Common myeloid progenitor, CD34-positive (primary cell): Measurements from ENCODE around the gene PRELID1.

ENCODE experiments used
- CTCF ChIA-PET: fragments of 350-600 bp; sonication (Branson Sonifier 250); formaldehyde crosslinking; loops from one replicate; lab custom pipeline; 2021; ENCODE audit warnings: antibody characterized with exemption; lab: Charles Lee
- POLR2A ChIA-PET: fragments of 350-600 bp; sonication (Branson Sonifier 250); formaldehyde crosslinking; loops from one replicate; lab custom pipeline; 2021; ENCODE audit warnings: antibody characterized with exemption; lab: Charles Lee
- DNase-seq, 3 donors: peaks; one replicate each; pipeline versions ENCODE4 v3.0.0 to v3.0.0-alpha.2; 2013
- H3K27ac ChIP-seq, 2 experiments: 1 replicate in 1 of 2; 2 replicates in 1 of 2; pipeline ENCODE4 v1.7.0; 2013; ENCODE audit warnings: inconsistent platforms in 2 of 2, low read length in 2 of 2, mild to moderate bottlenecking in 2 of 2, low read depth in 1 of 2, moderate library complexity in 1 of 2; ENCODE audit not compliant: severe bottlenecking in 2 of 2, insufficient read depth in 1 of 2, poor library complexity in 1 of 2
- H3K27me3 ChIP-seq, 5 experiments: replicated peaks in 2 of 5; 1 replicate in 3 of 5; 2 replicates in 2 of 5; pipeline versions ENCODE4 v1.6.1 to v1.7.0; 2013; ENCODE audit warnings: low read length in 4 of 5, mild to moderate bottlenecking in 2 of 5, moderate library complexity in 2 of 5, inconsistent platforms in 1 of 5; ENCODE audit not compliant: insufficient read depth in 5 of 5, control insufficient read depth in 4 of 5
- H3K36me3 ChIP-seq, 4 experiments: 1 replicate in 2 of 4; 2 replicates in 2 of 4; pipeline versions ENCODE4 v1.6.1 to v1.7.0; 2013; ENCODE audit warnings: low read length in 3 of 4, control low read depth in 1 of 4, mild to moderate bottlenecking in 1 of 4; ENCODE audit not compliant: control insufficient read depth in 4 of 4, insufficient read depth in 4 of 4
- H3K4me1 ChIP-seq, 4 experiments: 1 replicate in 3 of 4; 2 replicates in 1 of 4; pipeline versions ENCODE4 v1.6.1 to v1.7.1; 2013; ENCODE audit warnings: low read length in 3 of 4, mild to moderate bottlenecking in 3 of 4, control low read depth in 1 of 4, inconsistent platforms in 1 of 4, moderate library complexity in 1 of 4; ENCODE audit not compliant: control insufficient read depth in 4 of 4, insufficient read depth in 4 of 4; ENCODE audit errors: control extremely low read depth in 1 of 4
- H3K4me3 ChIP-seq, 7 experiments: 1 replicate in 4 of 7; 2 replicates in 3 of 7; pipeline versions ENCODE4 v1.5.1 to v1.7.0; 2013; ENCODE audit warnings: mild to moderate bottlenecking in 7 of 7, low read length in 6 of 7, moderate library complexity in 6 of 7, inconsistent platforms in 2 of 7, low read depth in 2 of 7, control low read depth in 1 of 7; ENCODE audit not compliant: insufficient read depth in 4 of 7, control insufficient read depth in 1 of 7; ENCODE audit errors: extremely low read depth in 1 of 7
- H3K9me3 ChIP-seq, 5 experiments: 1 replicate in 4 of 5; 2 replicates in 1 of 5; pipeline versions ENCODE4 v1.6.1 to v1.7.1; 2013; ENCODE audit warnings: low read length in 4 of 5, mild to moderate bottlenecking in 2 of 5, inconsistent platforms in 1 of 5, low read depth in 1 of 5, moderate library complexity in 1 of 5; ENCODE audit not compliant: control insufficient read depth in 4 of 5, insufficient read depth in 2 of 5; ENCODE audit errors: control extremely low read depth in 1 of 5
- WGBS: methylation state at CpG from one replicate; pipeline ENCODE4 v1.1.5; 2013; ENCODE audit not compliant: insufficient coverage; 5-methylcytosine and 5-hydroxymethylcytosine counted together

PRELID1 gene

GRCh38 chr5:177311723-177312648 is 8.4 kb downstream of the PRELID1 start, which contains the start of gene MXD3:
Gene MXD3, minus strand, starts transcription at chr5:177311898. Its CDS starts 68 bp downstream, at chr5:177311830.
- H3K4me3 ChIP-seq: peak within 1 kb of the TSS; percentile 41 to 89 (median 70)
- ChIA-PET CTCF (interaction anchor here (0.7 to 2.8 kb wide), 14 partner anchors 10 to 190 kb away, joined by 3 to 13 read pairs (median 4); no protein-coding TSS in a partner anchor), POLR2A (interaction anchor here (0.6 to 1.2 kb wide), 2 partner anchors 12 to 20 kb away, joined by 3 to 4 read pairs; no protein-coding TSS in a partner anchor)
- peak; percentile 94 to 97 (median 96) for DNase-seq
- H3K36me3 ChIP-seq: peaks cover 0 to 23% (median 0%) of the 10 kb centered on the region in 4 experiments
- H3K27ac ChIP-seq: peak within 1 kb of the TSS in 1 of 2 experiments; percentile 58
- no peaks in the 10 kb centered on the region for H3K9me3 ChIP-seq
- peaks cover 4 to 63% (median 59%) of the 10 kb centered on the region in 4 experiments for H3K4me1 ChIP-seq
- H3K27me3 ChIP-seq: no peaks in the 10 kb centered on the region
- WGBS: 0% methylated on average over 63 of the region's 78 CpGs

- Histone ChIP-seq H3K27me3 (no peaks in the 10 kb centered on the region), H3K4me1 (peaks cover 4 to 56% (median 52%) of the 10 kb centered on the region in 4 experiments), H3K9me3 (no peaks in the 10 kb centered on the region), H3K4me3 (peak overlapping the region in 6 of 7 experiments; percentile 11 to 89 (median 69)), H3K36me3 (peaks cover 0 to 26% (median 0%) of the 10 kb centered on the region in 4 experiments), H3K27ac (peak overlapping the region in 1 of 2 experiments; percentile 52)
- ChIA-PET POLR2A (interaction anchor here (0.6 to 1.2 kb wide), 2 partner anchors 11 to 19 kb away, joined by 3 to 4 read pairs; no protein-coding TSS in a partner anchor), CTCF (interaction anchor here (0.7 to 2.0 kb wide), 15 partner anchors 11 to 189 kb away, joined by 3 to 6 read pairs (median 4); no protein-coding TSS in a partner anchor)
- DNase-seq: peak in 1 of 3 donors; percentile 63
- 3% methylated on average over 18 of the region's 19 CpGs for whole genome bisulfite sequencing
Measured at GRCh38 chr5:177312649-177313181, 9.1 kb downstream of the PRELID1 start.

GRCh38 chr5:177313561-177314259 is 10.1 kb downstream of the PRELID1 start:
- no peak for DNase-seq
- Histone ChIP-seq H3K4me1 (peaks cover 4 to 47% (median 44%) of the 10 kb centered on the region in 4 experiments), H3K27ac (no peak overlapping the region), H3K9me3 (no peaks in the 10 kb centered on the region), H3K27me3 (no peaks in the 10 kb centered on the region), H3K36me3 (peaks cover 0 to 19% (median 0%) of the 10 kb centered on the region in 4 experiments), H3K4me3 (no peak overlapping the region)
- CTCF ChIA-PET: interaction anchor here (0.7 to 2.0 kb wide), 9 partner anchors 11 to 143 kb away, joined by 3 to 6 read pairs (median 4); partner anchors contain the start of gene SLC34A1
- POLR2A ChIA-PET: interaction anchor here (1.2 kb wide), 1 partner anchor 18 kb away, joined by 4 read pairs; no protein-coding TSS in a partner anchor
- 98% methylated on average over 13 of the region's 15 CpGs for WGBS

- 95% methylated on average over 10 of the region's 18 CpGs for WGBS
- no peak for DNase-seq
- Histone ChIP-seq H3K27ac (no peak overlapping the region), H3K4me1 (peaks cover 6 to 38% (median 35%) of the 10 kb centered on the region in 4 experiments), H3K4me3 (no peak overlapping the region), H3K36me3 (peaks cover 0 to 10% (median 0%) of the 10 kb centered on the region in 4 experiments), H3K9me3 (peaks cover 0 to 5% (median 2%) of the 10 kb centered on the region in 5 experiments), H3K27me3 (no peaks in the 10 kb centered on the region)
- ChIA-PET CTCF (interaction anchor here (1.0 to 8.0 kb wide), 7 partner anchors 11 to 201 kb away, joined by 3 to 162 read pairs (median 6); partner anchors contain the start of gene RGS14), POLR2A (no interaction called here)
Measured at GRCh38 chr5:177314376-177315342, 11.1 kb downstream of the PRELID1 start.

GRCh38 chr5:177315411-177315810 is 11.8 kb downstream of the PRELID1 start:
- Histone ChIP-seq H3K27me3 (no peaks in the 10 kb centered on the region), H3K9me3 (peaks cover 0 to 5% (median 2%) of the 10 kb centered on the region in 5 experiments), H3K4me1 (peaks cover 6 to 38% (median 34%) of the 10 kb centered on the region in 4 experiments), H3K36me3 (peaks cover 0 to 4% (median 1%) of the 10 kb centered on the region in 4 experiments), H3K27ac (no peak overlapping the region), H3K4me3 (no peak overlapping the region)
- ChIA-PET CTCF (interaction anchor here (1.0 to 8.0 kb wide), 15 partner anchors 9 to 201 kb away, joined by 3 to 162 read pairs (median 5); partner anchors contain the start of genes PRELID1, RAB24 and RGS14), POLR2A (no interaction called here)
- WGBS: 100% methylated on average over 4 of the region's 7 CpGs
- no peak for DNase-seq
